OCI-M1 (cell line): ENCODE measurements around the gene PLPPR1.

Experiments
- DNase-seq: peaks from one replicate; lab custom pipeline; 2025; lab: John Stamatoyannopoulos, UW

The PLPPR1 gene

DNA sequence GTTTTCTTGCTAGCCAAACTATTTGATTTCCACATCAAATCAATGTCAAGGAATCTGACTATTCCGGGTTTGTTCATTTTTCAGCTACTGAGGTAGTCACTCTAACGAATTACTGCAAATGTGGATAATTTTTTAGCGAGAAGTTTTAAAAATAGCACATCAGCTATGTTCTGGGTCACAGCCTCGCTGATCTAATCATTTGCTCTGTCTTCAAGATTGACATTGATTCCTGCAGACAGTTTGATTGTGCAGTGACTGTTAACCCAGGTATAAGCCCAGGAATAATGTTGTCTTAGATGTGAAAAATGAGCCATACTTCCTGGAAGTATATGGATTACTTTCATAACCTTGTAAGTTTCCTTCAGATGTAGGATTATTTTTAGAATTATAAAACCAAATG, 181.1 kb downstream of the PLPPR1 start:
- DNase-seq: no peak

DNA sequence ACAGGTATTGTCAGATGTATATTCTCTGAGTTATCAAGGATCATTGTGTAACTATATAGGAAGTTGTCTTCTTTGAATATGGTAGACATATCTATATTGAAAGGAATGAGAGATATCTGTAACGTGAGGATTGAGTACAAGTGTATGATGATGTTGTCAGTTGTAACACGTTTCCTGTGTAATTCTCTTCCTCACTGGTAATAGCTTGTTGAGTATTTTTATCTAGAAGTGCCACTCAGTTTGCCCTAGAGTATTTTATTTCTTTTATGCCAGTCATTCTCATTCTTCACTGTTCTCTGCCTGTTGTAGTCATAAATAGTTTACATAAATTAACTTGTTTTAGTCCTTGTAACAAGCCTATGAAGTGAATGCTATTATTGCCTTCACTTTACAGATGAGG, 184.1 kb downstream of the PLPPR1 start:
- no peak for DNase-seq

DNA sequence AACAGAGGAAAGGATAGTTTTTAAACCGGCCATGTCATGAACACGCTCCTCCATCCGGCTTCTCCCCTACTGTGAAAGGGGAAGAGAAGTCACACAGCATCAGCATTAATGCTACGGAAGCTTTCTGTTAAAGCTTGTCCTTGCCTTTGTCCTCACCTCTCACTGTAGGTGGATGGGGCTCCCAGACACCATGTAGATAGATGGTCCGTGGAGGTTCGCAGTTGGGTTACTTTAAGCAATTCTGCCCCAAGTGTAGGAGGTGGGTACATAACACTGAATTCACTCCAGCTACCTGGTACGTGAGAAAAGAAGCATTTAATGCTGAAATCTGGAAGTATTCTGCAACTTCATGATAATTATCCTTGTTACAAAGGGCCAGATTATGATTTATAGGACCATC, 190.5 kb downstream of the PLPPR1 start:
- DNase-seq: no peak

DNA sequence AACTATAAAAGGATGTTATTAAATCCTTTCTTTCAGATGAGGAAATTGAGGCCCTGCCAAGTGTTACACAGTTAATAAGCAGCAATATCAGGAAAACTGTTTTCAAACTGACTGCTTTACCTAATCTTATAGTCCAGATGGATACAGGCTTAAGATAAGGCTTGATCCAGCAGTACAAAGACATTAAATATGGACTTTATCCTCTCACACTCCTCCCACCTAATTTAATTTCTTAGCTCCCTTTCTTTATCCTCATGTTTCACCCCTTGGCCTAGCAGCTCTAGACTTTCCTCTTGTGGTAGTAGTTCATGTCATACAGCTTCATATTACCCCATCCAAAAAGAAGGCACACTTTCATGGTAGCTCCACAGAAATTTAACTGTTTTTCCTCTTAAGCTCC, 191.8 kb downstream of the PLPPR1 start:
- no peak for DNase-seq

DNA sequence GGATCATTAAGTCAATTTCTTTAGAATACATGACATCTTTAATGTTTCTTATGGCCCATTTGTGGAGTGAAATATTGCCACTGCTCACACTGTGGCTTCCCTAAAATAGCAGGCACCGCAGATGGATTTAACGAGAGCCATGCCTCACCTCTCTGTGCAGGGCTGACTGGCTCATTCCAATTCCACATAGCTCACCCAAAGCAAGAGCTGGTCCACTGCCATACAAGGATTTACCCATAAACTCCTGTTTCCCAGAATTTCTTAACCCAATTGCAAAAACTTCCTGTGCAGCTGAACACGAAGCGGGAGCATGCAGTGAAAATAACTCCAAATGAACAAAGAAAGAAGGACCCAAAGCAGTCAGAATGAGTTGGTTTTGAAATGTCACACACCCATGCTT, 196.7 kb downstream of the PLPPR1 start:
- DNase-seq: no peak

DNA sequence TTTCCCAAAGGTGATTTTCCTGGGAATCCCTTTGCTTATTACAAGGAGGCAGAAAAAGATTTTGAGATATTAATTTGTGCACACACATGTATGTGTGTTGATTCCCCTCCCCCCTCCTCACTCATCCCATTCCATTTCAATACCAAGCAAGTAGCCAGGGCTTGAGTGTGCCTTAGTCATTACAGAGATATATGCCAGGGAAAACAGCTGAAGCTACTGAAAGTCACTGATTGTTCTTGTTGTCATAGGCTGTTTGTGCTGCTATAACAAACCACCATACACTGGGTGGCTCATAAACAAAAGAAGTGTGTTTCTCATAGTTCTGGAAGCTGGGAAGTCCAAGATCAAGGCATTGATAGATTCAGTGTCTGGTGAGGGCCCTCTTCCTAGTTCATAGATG, 197.6 kb downstream of the PLPPR1 start:
- DNase-seq: no peak

DNA sequence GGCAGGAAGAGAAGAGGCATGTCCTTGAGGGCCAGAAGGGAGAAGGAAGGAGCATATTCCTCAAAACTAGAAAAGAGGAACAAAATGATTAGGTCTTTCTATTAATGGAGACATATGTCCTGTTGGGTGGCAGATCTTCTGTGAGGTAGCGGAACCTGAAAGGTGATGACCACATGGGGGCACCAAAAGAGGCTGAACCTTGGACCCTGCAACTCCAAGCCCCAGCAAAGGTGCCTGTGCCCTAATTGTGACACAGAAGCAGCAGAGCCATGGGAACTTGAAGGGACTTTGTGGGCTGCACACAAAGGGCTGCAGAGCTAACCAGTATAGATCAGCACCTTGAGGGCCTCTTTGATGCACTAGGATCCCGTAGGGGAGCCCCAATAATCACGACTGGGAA, 198.3 kb downstream of the PLPPR1 start:
- DNase-seq: no peak

DNA sequence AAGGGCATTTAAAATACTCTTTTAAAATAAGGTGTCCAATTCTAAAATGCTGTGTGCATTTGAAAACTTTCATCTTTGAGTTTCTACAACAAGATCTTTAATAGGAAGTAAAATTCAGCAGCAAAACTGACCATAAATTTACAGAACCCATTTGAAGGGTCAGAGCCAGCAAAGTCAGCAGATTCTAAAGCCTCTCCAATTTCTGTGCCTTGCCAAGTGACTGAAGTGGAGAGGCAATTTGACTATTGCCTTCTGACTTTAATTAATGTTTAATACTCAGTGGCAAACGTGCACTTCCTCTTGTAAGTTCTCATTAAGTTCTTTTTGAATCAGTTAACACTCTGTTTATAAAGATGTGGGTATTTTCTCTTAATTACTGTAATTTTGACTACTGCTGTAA, 201.1 kb downstream of the PLPPR1 start:
- no peak for DNase-seq

DNA sequence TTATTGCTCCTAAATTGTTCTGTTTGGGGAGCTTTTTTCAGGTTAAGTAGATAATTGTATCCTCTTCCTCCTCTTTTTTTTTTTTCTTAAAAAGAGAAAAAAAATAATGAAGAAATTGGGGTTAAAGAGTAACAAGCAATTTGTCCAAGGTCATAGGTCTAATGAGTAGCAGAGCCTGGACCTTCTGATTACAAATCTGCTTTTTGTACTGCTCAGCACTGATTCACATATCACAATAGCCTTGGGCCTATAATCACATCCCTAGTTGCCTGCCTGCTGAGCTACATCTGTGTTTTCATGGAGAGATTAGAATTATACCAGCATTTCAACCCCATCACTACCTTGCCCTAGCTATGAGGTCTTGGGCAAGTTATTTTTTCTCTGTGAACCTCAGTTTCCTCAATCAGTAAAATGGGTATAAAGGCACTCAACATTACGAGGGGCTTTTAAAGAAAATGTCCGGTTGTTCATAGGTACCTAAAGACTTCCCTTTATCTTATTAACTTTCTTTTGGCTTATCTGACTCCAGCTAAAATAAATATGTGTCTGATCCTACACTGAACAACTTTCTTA, 204.0 kb downstream of the PLPPR1 start:
- no peak for DNase-seq

DNA sequence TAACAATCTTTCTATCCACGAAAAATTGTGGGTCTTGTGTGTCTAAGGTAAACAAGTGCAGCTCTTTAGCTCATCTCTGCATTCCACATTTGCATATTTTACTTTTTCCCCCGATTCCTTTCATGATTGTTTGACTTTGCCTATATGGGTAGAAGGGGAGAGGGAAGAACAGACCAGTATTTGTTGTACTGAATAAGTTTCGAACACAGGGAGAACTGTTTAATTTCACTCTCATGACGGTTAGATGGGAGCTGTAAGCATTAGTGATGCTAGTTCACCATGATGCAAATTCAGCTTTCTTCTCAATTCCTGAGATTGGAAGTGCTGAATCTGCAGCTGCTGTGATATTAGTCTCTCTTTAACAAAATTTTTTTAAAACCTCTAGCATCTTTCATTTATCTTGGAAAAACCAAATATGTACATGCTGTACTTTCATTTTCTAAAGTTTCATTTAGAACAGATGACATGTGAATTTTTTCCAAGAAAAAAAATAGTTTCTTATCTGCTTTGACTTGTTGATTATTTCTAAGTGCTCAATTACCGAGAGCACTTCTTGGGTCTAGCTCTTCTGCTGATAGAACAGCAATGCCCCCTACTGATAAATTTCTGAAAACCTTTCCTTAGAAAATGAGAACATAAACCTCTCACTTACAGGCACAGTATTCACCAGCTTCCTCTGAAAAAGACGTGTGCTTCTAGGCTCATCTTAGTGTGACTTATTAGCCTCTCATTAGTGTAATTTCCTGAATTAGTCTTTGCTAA, 206.8 kb downstream of the PLPPR1 start:
- DNase-seq: peak; percentile 80

DNA sequence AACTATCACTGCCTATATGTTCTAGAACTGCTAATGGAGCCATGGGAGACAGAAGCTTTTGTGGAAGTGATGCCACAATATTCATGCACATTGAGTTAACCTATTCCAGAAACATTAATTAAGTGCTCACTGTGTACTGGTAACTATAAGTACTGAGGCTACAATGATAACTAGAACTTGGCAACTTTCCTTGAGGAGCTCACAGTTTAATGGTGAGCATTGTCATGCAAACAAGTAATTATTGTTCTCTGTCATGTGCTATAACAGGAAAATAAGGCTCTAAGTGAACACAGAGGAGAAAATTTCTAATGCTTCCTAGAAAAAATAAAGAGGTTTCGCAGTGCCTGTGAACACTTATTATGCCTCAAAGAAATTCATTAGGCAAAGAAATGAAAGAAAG, 214.1 kb downstream of the PLPPR1 start:
- DNase-seq: peak; percentile 42

DNA sequence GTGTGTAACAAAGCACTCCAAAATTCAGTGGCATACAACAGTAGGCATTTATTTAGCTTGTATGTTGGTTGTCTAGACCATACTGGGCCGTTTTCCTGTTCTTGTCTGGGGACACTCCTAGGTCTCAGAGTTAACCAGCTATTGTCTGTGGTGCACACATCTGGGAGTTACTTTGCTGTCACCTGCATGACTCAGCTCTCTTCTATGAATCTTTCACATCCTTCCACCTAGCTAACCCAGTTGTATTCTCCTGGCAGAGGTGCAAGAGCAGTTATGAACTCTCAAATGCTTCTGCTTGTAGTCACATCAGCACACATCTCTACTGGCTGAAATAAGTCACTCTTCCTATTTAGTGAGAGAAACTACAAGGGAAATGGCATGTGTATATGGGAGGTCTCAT, 218.2 kb downstream of the PLPPR1 start:
- DNase-seq: no peak

DNA sequence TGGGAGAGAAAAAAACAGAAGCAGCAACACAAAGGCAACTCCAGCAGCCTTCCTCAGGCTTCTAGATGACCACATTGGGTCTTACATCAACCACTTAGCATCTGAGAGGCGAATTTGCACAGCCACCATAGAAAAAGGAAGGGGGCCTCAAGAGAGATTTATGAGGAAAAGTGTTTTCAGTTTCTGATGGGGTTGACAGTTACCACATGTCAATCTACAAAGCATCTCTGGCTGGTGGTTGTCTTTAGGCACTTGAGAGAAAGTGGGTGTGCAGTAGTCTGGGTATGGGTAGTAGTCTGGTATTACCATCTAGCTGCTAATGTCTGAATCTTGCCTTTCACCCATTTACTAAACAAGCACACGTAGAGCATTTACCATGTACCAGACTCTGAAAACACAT, 218.8 kb downstream of the PLPPR1 start:
- no peak for DNase-seq

DNA sequence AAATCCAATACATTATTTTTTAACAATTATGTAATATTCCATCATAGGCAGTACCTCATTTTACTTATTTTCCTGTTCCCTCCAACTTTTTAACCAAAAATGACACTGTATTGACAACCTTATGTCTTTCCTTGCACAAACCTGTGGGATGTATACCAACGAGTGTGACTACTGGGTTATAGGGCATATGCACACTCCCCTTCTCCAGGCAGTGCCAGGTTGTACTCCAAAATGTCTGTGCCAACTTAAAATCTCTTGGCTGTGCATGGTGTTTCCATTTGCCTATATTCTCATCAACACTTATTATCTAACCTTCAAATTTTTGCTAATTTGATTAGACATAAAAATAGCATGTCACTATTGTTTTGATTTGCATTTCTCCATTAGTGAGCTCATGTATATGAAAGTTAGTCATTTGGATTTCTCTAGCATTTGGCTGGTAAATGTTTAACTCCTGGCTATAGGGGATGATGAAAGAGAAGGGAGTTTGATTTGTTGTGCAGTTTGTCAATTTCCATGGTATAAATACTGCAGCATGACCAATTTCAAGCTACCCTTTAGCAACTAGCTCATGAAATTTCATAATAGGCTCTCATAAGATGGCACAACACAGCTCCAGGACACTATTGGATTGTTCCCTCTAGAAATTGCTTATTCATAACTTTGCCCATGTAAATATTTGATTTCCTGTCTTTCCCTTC, 226.4 kb downstream of the PLPPR1 start:
- DNase-seq: no peak

DNA sequence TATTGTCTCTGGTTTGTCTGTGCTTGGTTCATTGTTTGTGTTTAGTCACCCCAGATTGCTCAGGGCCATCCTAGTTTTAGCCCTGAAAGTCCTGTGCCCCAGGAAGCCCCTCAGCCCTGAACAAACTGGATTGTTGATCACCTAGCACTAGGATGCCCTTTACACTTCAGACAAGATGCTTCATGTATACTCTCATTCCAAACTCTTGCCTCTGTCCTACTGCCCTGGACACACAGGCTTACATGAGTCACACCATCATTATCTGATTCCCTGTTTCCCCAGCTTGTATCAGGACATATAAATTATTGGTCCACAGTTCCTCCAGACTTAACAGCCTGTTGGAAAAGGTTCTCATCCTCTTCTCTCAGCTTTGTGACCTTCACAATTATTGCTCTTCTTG, 236.2 kb downstream of the PLPPR1 start:
- DNase-seq: no peak

DNA sequence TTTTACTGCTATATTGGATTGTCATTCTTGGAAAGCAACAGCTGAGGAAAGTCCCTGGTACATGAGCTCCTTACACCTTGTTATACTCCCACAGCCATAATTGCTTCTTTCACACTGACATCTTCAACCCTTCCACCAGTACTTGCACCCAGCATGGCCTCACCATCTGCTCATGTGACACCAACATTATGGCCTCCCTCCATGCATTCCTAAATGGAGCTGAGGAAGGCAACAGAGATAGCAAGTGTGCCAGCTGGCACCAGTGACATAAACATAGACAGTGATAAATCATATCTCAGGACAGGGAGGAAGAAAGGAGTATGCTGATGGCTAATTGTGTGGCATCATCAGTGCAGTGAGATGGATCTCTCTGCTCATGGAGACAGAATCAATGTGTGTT, 236.7 kb downstream of the PLPPR1 start:
- DNase-seq: no peak

DNA sequence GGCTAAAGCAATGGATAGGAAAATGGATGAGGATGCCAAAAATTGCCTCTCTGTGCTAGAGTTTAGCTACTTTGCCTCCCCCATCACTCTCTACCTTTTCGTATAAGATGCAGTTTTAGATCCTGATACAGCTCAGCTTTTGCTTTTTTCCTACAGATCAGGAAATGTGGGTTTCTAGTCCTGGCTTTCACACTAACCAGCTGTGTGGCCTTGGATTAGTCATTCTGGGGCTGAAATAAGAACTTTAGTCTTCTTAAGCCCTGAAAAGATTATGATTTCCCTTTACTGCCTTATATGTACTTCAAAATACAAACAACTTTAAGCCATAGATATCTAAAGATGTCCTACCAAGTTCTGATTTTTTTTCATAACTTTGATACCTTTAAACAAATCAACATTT, 239.9 kb downstream of the PLPPR1 start:
- no peak for DNase-seq

DNA sequence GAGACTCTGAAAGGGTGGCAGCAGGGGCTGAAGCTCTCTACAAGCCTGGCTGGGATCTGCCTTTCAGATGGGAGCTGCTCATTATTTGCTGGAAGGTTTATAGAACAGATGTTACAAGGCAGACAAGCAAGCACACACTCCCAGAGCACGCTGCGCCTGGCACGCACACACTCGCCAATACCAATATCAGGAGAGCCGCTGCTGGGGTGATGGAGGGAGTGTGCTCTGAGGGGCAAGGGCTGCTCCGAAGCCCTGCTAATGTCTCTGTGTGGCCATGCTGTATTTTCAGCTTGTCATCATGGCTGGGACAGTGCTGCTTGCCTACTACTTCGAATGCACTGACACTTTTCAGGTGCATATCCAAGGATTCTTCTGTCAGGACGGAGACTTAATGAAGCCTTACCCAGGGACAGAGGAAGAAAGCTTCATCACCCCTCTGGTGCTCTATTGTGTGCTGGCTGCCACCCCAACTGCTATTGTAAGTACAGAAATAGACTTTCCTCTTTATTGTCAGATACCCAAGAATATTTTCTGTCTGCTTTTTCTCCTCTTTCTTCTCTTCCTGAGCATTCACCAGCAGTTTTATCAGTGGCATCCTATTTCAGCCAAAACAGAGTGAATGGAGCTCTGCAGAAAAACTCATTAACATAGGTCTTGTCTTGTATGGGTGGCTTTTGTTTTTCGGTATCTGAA, 241.2 kb downstream of the PLPPR1 start:
- DNase-seq: no peak

DNA sequence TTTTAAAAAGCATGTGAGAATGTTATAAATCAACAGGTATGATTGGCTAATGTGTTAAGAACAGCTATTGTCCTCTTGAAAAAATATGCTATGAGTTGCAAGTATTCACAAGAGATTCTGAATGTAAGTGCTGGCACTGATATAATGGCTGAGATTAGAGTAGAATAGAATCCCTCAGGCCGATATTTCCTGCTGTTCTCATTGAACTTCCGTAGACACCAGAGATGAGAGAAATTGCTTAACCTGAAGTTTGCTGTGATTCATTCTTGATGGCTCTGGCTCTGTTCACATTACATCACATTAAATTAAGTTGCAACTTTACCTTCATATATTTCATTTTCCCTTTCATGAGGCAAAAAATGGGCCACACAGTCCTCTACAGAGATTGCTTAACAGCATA, 241.8 kb downstream of the PLPPR1 start:
- DNase-seq: no peak

DNA sequence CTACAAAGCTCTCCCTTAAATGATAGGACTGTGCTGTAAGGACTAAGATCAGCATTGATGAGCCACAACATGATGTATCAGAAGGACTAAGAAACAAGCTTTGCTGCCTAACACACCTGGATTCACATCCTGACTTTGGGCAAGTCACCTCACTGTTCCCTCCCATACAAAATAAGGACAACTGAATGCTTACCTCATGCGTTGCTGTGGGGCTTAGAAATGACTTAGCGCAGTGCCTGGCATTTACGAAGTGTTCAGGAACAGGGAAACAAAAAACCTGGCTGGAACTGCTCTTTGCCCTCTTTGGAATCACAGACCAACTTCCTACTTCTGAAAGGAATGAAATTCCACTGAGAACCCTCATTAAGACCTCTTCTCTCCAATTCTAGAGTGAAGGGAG, 242.6 kb downstream of the PLPPR1 start:
- DNase-seq: no peak

DNA sequence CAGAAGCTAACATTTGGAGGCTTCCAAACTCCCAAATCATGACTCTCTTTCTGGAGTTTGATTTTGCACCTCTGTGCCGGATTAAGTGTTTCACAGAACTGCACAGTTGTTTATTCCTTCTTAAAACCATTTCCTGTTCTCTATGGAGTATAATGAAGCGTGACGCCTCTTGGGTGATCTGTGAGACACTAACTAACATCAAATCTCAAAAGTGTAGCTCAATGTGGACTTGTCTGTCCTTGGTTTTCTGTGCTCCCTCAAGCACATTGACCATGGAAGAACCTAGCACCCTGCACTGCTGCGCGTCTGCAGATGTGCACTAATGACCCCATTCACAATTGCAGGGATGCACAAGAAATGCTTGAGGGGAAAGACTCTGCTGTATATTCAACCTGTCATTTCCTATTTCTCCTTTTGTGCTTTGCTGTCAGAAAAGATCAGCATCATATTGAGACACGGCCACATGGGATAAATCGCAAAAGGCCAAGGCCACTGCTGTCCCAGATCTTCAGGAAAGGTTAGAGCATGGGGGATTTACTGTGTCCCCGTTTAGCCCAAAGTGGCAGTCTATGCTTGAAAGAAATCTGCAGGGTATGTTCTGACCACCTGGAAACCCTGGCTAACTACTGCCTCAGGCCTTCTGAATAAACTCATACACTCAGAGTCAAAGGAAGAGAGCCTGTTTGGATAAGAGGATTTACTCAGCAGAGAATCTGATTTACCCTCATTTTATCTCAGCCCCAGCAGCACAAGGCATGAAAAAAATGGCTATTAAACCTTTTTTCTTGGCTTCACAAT, 246.6 kb downstream of the PLPPR1 start:
- DNase-seq: no peak

DNA sequence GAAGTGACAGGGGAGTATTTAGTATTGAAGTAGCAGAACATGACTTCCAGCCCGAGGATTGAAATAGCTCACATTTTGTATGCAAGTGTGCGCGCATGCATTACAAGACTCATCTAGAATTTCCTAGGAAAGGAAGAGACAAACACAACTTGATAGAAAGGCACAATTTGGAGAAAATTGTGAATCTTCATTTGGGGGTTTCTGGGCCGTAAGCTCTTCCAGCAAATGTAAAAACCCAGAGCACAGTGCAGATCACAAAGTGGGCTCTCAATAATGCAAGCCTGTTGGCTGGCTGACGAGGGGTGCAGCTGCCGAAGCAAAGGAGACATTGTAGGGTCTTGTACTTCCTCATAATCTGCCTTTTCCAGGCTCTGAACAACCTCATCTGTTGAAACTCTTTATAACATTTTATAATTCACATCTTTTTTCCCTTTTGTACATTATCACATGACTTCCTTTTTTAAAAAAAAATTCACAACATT, 247.3 kb downstream of the PLPPR1 start:
- DNase-seq: no peak
